Measurements from ENCODE around the gene NR0B1.

The NR0B1 gene

GRCh38 chrX:30309139-30309571 lies at the start of gene NR0B1:
Gene NR0B1, minus strand, starts transcription at chrX:30309390. Its CDS starts 27 bp downstream, at chrX:30309363.
- DNase-seq (ENCODE audit: low read depth in 2 of 2): no peak

DNA sequence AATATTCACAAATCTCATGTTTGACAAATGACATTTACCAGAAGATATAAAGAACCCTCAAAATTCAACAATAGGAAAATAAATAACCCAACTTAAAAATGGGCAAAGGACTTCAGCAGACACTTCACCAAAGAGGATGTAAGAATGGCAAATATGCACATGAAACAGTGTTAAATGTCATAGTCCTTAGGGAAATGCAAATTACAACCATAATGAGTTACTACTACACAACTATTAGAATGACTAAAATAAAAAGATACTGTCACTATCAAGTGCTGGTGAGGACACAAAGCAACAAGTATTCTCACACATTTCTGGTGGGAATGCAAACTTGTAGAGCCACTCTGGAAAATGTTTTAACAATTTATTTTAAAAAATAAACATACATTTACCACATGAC lies 40.8 kb upstream of the NR0B1 start:
- DNase-seq (ENCODE audit: low read depth in 2 of 2): no peak

GRCh38 chrX:30343206-30343605 lies 34.0 kb upstream of the NR0B1 start:
- DNase-seq (ENCODE audit: low read depth in 2 of 2): no peak

DNA sequence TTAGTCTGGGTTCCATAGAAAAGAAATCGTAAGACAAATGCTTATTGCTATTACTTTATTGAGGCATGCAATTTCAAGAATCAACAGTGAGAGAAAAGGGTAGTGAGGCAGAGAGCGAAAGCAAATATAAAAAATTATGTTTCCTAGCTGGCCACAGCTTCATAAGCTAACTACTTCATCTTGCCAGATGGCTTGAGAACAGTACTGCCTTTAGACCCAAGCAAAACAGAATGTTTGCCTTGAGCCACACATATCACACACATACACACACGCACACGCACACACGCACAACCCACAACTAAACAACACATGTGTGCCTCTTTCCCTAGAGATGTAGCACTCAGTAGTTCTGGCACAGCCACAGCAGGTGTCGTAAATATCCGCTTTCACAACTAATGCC lies 31.6 kb upstream of the NR0B1 start:
- no peak for DNase-seq (ENCODE audit: low read depth in 2 of 2)

DNA sequence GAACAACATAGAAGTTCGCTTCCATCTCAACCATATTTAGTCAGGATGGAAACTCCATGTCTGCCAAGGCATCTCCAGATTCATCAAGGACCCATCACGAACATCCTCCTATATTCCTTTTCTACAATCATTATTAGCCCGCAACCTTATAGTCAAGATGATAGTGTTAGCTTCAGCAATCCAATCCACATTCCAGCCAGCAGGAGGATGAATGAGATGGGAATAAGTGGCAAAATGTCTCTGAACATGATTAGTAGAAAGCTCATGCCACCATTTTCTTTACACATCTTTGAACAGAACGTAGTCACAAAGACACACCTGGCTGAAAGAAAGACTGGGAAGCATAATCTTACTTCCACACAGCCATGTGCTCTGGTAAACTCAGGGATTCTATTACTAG lies 18.6 kb upstream of the NR0B1 start:
- DNase-seq (ENCODE audit: low read depth in 2 of 2): no peak

DNA sequence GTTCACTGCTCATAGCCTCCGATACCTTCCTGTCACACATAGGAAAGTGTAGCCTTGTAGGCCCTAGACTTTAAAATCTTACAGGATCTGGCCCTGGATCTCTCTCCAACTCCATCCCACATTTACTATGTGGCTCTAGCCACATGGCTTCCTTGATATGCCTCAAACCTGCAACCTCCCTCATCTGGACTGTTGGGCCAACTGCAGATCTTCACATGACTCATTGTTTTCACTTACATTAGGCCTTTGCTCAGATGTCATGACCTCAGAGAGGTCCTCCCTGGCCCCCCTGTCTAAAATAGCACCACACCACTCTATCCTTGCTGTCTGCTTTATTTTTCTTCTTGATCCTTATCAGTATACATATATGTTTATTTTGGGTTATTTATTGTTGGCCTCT lies 8.1 kb upstream of the NR0B1 start:
- DNase-seq (ENCODE audit: low read depth in 2 of 2): no peak

GRCh38 chrX:30313322-30313721 lies 4.1 kb upstream of the NR0B1 start:
- no peak for DNase-seq (ENCODE audit: low read depth in 2 of 2)

- no peak for DNase-seq (ENCODE audit: low read depth in 2 of 2)
Observed at GRCh38 chrX:30312858-30313257, 3.7 kb upstream of the NR0B1 start.

GRCh38 chrX:30310429-30311206 lies 1.4 kb upstream of the NR0B1 start:
- DNase-seq (ENCODE audit: low read depth in 2 of 2): no peak

DNA sequence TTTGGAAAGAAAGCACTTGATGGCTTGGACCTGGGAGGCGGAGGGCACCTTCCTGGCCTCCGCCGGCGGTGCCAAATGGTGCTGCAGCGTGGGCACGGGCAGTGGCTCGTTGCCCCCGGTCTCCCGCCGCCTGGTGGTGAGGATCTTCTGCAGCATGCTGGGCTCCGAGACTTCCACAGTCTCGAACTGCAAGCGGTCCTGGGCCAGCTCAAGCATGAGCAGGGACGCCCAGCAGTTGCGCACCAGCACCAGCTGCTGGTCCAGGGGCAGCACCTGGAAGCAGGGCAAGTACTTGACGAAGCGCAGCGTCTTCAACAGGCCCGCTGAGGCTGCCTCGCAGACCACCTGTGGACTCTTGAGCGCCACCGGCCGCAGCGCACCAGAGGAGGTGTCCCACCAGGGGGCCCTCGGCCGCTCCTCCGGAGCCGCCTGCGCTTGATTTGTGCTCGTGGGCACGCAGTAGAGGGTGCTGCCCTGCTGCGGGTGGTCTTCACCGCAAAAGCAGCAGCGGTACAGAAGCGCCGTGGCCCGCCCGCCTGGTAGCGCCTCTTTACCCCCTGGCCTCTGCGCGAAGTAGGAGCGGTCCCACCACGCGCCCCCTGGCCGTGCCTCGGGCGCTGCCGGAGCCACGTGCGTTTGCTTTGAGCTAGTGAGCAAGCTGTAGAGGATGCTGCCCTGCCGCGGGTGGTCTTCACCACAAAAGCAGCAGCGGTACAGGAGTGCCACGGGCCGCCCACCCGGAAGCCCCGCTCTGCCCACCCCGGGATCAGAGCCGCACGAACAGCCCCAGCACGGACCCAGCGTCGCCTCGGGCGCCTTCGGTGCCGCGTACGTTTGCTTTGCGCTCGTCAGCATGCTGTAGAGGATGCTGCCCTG lies 689 bp downstream of the NR0B1 start:
- no peak for DNase-seq (ENCODE audit: low read depth in 2 of 2)

GRCh38 chrX:30307466-30307865 lies 1.7 kb downstream of the NR0B1 start:
- DNase-seq (ENCODE audit: low read depth in 2 of 2): no peak

- DNase-seq (ENCODE audit: low read depth in 2 of 2): no peak
Observed at GRCh38 chrX:30304866-30305265, 4.3 kb downstream of the NR0B1 start.

GRCh38 chrX:30302956-30303355 lies 6.2 kb downstream of the NR0B1 start:
- no peak for DNase-seq (ENCODE audit: low read depth in 2 of 2)

- DNase-seq (ENCODE audit: low read depth in 2 of 2): no peak
Observed at GRCh38 chrX:30301963-30302362, 7.2 kb downstream of the NR0B1 start.

DNA sequence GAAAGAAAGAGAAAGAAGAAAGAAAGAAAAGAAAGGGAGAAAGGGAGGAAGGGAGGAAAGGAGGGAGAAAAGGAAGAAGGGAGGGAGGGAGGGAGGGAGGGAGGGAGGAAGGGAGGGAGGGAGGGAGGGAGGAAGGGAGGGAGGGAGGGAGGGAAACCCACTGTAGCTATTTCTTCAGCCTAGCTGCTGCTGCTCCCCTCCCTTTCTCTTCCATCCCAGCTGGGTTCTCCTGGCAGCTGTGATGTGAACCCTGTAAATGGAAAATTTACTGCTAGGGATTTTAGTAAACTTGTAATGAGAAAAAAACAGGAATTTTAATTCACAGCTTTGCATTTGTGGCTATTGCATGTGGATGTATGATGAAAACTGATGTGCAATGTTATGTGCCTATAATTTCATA lies 8.0 kb downstream of the NR0B1 start:
- no peak for DNase-seq (ENCODE audit: low read depth in 2 of 2)

DNA sequence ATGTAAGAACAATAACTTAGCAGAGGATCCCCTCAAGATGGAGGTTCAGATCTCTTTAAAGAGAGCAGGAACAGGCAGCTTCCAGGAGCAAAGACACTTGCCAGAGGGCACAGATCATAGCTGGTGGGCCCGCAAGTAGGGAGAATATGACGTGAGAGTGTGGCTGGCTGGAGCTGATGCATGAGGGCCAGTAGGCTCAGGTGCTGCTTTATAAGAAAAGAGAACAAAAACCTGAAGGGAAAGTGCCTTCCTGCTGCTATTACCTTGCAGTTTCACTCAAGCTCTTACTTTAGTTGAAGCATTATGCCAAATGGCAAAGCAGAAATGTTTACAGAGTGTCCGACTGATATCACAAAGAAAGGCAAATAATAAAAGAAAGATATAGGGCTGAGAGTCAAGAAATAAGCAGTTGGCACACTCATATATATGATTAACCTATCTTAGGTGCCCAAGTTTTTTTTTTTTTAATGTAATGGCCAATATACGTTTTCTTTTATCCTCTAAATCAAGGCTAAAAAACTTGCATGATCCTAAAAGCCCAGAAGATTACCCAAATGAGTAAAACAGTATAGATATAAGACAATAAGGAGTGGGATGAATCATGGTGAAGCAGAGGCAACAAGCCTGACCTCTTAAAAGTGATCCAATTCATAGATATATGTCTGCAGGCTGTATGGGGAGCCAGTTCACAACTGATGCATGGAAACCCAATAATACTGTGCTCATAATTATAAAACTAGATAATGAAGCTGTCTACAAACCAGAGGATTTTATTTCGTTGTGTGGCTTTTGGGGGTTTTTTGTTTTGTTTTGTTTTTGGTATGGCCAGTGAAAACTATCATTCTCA lies 12.6 kb downstream of the NR0B1 start:
- no peak for DNase-seq (ENCODE audit: low read depth in 2 of 2)

DNA sequence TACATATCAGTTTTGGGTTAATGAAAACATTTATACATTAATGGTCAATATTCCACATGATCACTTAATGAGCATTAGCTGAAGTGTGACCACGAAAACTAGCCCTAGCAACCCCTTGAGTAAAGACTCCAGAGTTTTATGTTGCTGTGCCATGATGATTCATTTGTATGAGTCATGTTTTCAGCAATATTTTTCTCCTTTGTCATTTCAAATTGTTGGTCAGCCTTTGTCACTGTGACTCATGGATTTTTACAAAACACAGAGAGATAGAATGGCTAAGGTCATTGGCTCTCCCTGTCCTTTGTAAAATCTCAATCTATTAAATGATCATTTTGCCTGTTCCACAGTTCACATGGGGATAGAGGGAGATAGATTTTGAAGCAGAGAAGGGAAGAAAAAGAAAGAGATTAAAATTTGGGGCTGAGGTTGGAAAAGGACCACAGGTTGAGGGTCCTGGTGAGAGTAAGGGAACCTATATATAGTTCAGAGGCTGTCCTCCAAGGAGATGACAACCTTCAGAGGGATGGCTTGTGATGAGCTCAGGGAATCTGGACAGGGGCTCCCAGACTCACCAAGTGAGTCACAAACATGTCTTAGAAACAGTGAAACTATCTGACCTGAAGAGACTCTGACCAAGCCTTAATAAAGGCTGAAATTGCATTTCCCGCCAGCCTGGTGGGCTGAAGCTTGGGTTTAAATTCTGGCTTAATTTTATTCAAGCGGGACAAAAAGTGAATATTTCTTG lies 25.6 kb downstream of the NR0B1 start:
- no peak for DNase-seq (ENCODE audit: low read depth in 2 of 2)

- DNase-seq (ENCODE audit: low read depth in 2 of 2): no peak
Observed at GRCh38 chrX:30282527-30282926, 26.7 kb downstream of the NR0B1 start.

GRCh38 chrX:30280428-30280827 lies 28.8 kb downstream of the NR0B1 start:
- DNase-seq (ENCODE audit: low read depth in 2 of 2): no peak

DNA sequence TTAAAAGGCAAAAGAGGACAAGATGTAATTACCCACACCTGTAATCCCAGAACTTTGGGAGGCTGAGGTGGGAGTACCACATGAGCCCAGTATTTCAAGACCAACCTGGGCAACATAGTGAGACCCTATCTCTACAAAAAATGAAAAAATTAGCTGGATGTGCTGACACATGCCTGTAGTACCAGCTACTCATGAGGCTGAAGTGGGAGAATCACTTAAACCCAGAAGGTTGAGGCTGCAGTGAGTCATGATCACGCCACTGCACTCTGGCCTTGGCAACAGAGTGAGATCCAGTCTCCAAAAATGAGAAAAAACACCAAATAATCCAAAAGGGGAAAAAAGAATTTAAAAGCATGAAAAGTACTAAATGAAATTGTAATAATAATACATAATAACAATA lies 30.8 kb downstream of the NR0B1 start:
- DNase-seq (ENCODE audit: low read depth in 2 of 2): no peak

DNA sequence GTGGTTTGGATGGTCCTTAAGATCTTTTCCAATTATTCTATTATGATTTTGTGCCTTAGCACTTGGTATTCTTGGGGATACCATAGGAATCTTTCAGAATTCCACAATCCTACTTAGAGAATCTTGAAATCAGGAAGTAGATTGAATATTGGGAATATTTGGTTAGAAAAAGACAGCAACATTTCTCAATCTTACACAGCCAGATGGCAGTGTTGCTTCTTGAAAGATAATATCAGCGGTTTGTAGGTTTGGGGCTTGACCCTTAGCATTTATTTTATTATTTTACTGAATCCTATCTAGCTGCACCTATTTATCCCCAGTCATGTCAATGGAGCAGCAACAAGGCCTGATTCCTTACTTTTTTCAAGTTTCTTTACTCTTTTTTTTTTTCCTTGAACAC lies 33.7 kb downstream of the NR0B1 start:
- no peak for DNase-seq (ENCODE audit: low read depth in 2 of 2)

Measured in stimulated activated CD8-positive, alpha-beta memory T cell treated with anti-CD3 and anti-CD28 coated beads, Interleukin-7, amount 100 ng/mL, for 4 hours (primary cell).